HL-60 (cell line): ENCODE data around the gene LTA4H.

Experiments used
- CTCF ChIP-seq: IDR thresholded peaks from one replicate; pipeline ENCODE4 v1.5.1; 2011; ENCODE audit warnings: low read length, control low read depth, inconsistent platforms; ENCODE audit not compliant: insufficient read depth
- POLR2AphosphoS5 ChIP-seq: IDR thresholded peaks from 2 replicates; pipeline ENCODE4 v1.6.1; 2012; ENCODE audit warnings: low read depth

GRCh38 chr12:96044017-96044942 is 8.9 kb upstream of the LTA4H start:
- TF ChIP-seq CTCF (no peak), POLR2AphosphoS5 (no peak)
